ENCODE measurements around the gene DYNLT4.

DYNLT4 gene

GRCh38 chr1:44810101-44810761 lies 3.1 kb upstream of the DYNLT4 start:
- no peak overlapping the region for H3K27ac ChIP-seq

GRCh38 chr1:44808938-44809917 lies 2.1 kb upstream of the DYNLT4 start:
- no peak for TF ChIP-seq CTCF (conservative IDR thresholded peaks at IDR 0.05)
- no peak overlapping the region for H3K27ac ChIP-seq

More at GRCh38 chr1:44810101-44810761, 3.1 kb upstream of the DYNLT4 start:
- TF ChIP-seq CTCF (conservative IDR thresholded peaks at IDR 0.05) = no peak

- no peak within 1 kb of the TSS for H3K27ac ChIP-seq
- TF ChIP-seq CTCF (conservative IDR thresholded peaks at IDR 0.05) = no peak
Observed at GRCh38 chr1:44808063-44808937, 1.1 kb upstream of the DYNLT4 start, which contains the start of gene BTBD19. TSS of gene BTBD19 (plus strand) at chr1:44808523. CDS start at chr1:44808821, 298 bp downstream.

GRCh38 chr1:44807364-44808062 lies 362 bp upstream of the DYNLT4 start:
- H3K27ac ChIP-seq = no peak overlapping the region
- TF ChIP-seq CTCF (conservative IDR thresholded peaks at IDR 0.05) = no peak

- H3K27ac ChIP-seq = no peak overlapping the region
- no peak for TF ChIP-seq CTCF (conservative IDR thresholded peaks at IDR 0.05)
Observed at GRCh38 chr1:44806025-44806703, 987 bp downstream of the DYNLT4 start.

GRCh38 chr1:44805311-44806024 lies 1.7 kb downstream of the DYNLT4 start:
- H3K27ac ChIP-seq = no peak overlapping the region
- TF ChIP-seq CTCF (conservative IDR thresholded peaks at IDR 0.05) = no peak

Data from VCaP (cell line).